Measurements from ENCODE around the gene AP4S1.

DNA sequence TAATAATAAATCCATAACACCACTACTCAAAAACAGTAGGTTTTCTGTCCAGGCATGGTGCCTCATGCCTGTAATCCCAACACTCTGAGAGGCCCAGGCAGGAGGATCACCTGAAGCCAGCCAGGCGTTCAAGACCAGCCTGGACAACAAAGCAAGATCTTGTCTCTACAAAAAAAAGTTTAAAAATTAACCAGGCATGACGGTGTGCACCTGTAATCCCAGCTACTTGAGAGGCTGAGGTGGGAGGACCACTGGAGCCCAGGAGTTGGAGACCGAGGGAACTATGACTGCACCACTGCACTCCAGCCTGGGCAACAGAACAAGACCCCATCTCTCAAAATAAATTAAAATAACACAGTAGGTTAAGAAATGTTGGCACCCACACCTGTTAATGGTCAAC is 44.5 kb upstream of the AP4S1 start:
- TF ChIP-seq, protein P1, sequence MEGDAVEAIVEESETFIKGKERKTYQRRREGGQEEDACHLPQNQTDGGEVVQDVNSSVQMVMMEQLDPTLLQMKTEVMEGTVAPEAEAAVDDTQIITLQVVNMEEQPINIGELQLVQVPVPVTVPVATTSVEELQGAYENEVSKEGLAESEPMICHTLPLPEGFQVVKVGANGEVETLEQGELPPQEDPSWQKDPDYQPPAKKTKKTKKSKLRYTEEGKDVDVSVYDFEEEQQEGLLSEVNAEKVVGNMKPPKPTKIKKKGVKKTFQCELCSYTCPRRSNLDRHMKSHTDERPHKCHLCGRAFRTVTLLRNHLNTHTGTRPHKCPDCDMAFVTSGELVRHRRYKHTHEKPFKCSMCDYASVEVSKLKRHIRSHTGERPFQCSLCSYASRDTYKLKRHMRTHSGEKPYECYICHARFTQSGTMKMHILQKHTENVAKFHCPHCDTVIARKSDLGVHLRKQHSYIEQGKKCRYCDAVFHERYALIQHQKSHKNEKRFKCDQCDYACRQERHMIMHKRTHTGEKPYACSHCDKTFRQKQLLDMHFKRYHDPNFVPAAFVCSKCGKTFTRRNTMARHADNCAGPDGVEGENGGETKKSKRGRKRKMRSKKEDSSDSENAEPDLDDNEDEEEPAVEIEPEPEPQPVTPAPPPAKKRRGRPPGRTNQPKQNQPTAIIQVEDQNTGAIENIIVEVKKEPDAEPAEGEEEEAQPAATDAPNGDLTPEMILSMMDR (IDR thresholded peaks at IDR 0.05; ENCODE audit: borderline replicate concordance, extremely low read depth, low read length, poor library complexity, severe bottlenecking): no peak
- no peak for TF ChIP-seq EZH2 (IDR thresholded peaks at IDR 0.05; ENCODE audit: borderline replicate concordance, low read depth, low read length, severe bottlenecking)
